KMS-11 (cell line): ENCODE measurements around the gene CEP83.

Experiments used
- H2AFZ ChIP-seq: fragments of 200-600 bp; sonication (generic); 2 replicates; pipeline ENCODE4 v1.6.1; 2016; ENCODE audit warnings: antibody characterized with exemption, mixed run types, low read depth
- H3K27ac ChIP-seq: fragments of 200-600 bp; sonication (generic); 2 replicates; pipeline ENCODE4 v1.6.1; 2016; ENCODE audit warnings: mild to moderate bottlenecking, mixed run types
- H3K27me3 ChIP-seq: fragments of 200-600 bp; sonication (generic); 2 replicates; pipeline ENCODE4 v1.6.1; 2017; ENCODE audit warnings: mild to moderate bottlenecking, low read depth, mixed run types, moderate library complexity; ENCODE audit not compliant: insufficient read depth
- H3K36me3 ChIP-seq: fragments of 200-600 bp; sonication (generic); 2 replicates; pipeline ENCODE4 v1.6.1; 2017; ENCODE audit warnings: mild to moderate bottlenecking, mixed run types; ENCODE audit not compliant: insufficient read depth
- H3K4me1 ChIP-seq: fragments of 200-600 bp; sonication (generic); 2 replicates; pipeline ENCODE4 v1.6.1; 2016; ENCODE audit warnings: mild to moderate bottlenecking, low read depth, mixed run types; ENCODE audit not compliant: poor library complexity, severe bottlenecking
- H3K4me2 ChIP-seq: fragments of 200-600 bp; sonication (generic); 2 replicates; pipeline ENCODE4 v1.7.0; 2016; ENCODE audit warnings: mild to moderate bottlenecking, mixed run types
- H3K4me3 ChIP-seq: fragments of 200-600 bp; sonication (generic); IDR thresholded peaks from 2 replicates; pipeline ENCODE4 v1.6.1; 2017; ENCODE audit warnings: low read depth, low read length, mixed read lengths; ENCODE audit not compliant: insufficient read depth
- H3K79me2 ChIP-seq: fragments of 200-600 bp; sonication (generic); 2 replicates; pipeline ENCODE4 v1.6.1; 2016; ENCODE audit warnings: low read depth, mixed run types; ENCODE audit not compliant: insufficient read depth
- H3K9ac ChIP-seq: fragments of 200-600 bp; sonication (generic); 2 replicates; pipeline ENCODE4 v1.6.1; 2016; ENCODE audit warnings: mild to moderate bottlenecking, mixed run types
- H4K20me1 ChIP-seq: fragments of 200-600 bp; sonication (generic); 2 replicates; pipeline ENCODE4 v1.6.1; 2016; ENCODE audit warnings: mild to moderate bottlenecking, mixed run types; ENCODE audit not compliant: insufficient read depth
- CTCF ChIP-seq: fragments of 200-600 bp; sonication (generic); conservative IDR thresholded peaks from 2 replicates; pipeline ENCODE4 v1.6.1; 2017; ENCODE audit warnings: low read depth, mild to moderate bottlenecking, antibody characterized with exemption, low read length, moderate library complexity, mixed read lengths

CEP83 gene

GRCh38 chr12:94287245-94287628 is 172.4 kb downstream of the CEP83 start:
- no peak overlapping the region for H3K4me3 ChIP-seq
- no peak overlapping the region for H3K9ac ChIP-seq
- H2AFZ ChIP-seq: no peak overlapping the region
- H3K27ac ChIP-seq: no peak overlapping the region
- no peaks in the 10 kb centered on the region for H3K36me3 ChIP-seq
- no peaks in the 10 kb centered on the region for H3K79me2 ChIP-seq
- H4K20me1 ChIP-seq: no peaks in the 10 kb centered on the region
- no peak overlapping the region for H3K4me2 ChIP-seq
- H3K27me3 ChIP-seq: no peaks in the 10 kb centered on the region
- TF ChIP-seq CTCF: no peak
- H3K4me1 ChIP-seq: no peaks in the 10 kb centered on the region

- Histone ChIP-seq H3K27me3 (no peaks in the 10 kb centered on the region), H3K27ac (no peak overlapping the region), H3K36me3 (no peaks in the 10 kb centered on the region), H3K9ac (no peak overlapping the region), H3K4me1 (no peaks in the 10 kb centered on the region), H4K20me1 (no peaks in the 10 kb centered on the region), H3K79me2 (no peaks in the 10 kb centered on the region), H3K4me3 (no peak overlapping the region), H2AFZ (no peak overlapping the region), H3K4me2 (no peak overlapping the region)
- no peak for TF ChIP-seq CTCF
These were observed 173.0 kb downstream of the CEP83 start for GRCh38 chr12:94286583-94287244.

GRCh38 chr12:94285943-94286582 is 173.6 kb downstream of the CEP83 start:
- H3K9ac ChIP-seq: no peak overlapping the region
- no peaks in the 10 kb centered on the region for H3K79me2 ChIP-seq
- TF ChIP-seq CTCF: no peak
- no peak overlapping the region for H3K27ac ChIP-seq
- H3K4me1 ChIP-seq: no peaks in the 10 kb centered on the region
- H3K27me3 ChIP-seq: no peaks in the 10 kb centered on the region
- no peak overlapping the region for H3K4me2 ChIP-seq
- no peaks in the 10 kb centered on the region for H4K20me1 ChIP-seq
- no peaks in the 10 kb centered on the region for H3K36me3 ChIP-seq
- H3K4me3 ChIP-seq: no peak overlapping the region
- H2AFZ ChIP-seq: no peak overlapping the region

GRCh38 chr12:94284859-94285258 is 174.8 kb downstream of the CEP83 start:
- TF ChIP-seq CTCF: no peak

More at GRCh38 chr12:94284859-94285258, 174.8 kb downstream of the CEP83 start:
- Histone ChIP-seq H3K4me2 (no peak overlapping the region), H3K9ac (no peak overlapping the region), H3K4me3 (no peak overlapping the region), H4K20me1 (no peaks in the 10 kb centered on the region), H3K79me2 (no peaks in the 10 kb centered on the region), H2AFZ (no peak overlapping the region), H3K4me1 (no peaks in the 10 kb centered on the region), H3K27me3 (no peaks in the 10 kb centered on the region), H3K27ac (no peak overlapping the region), H3K36me3 (no peaks in the 10 kb centered on the region)
